Endothelial cell of umbilical vein (primary cell): Measurements from ENCODE around the gene EYS. TPM values are rescaled to one million over a fixed set of nuclear protein-coding genes. Genes with fewer than 3 reads are reported as not detected.

Source experiments
- BruUV-seq: library from RNA; stranded (reverse); fragments of 400-500 nt; replicated peaks from 2 replicates; lab custom pipeline; 2021; lab: Mats Ljungman, UMichigan
- CTCF ChIA-PET: fragments of 300-600, 350-600 bp; sonication (Branson Sonifier 250); formaldehyde crosslinking; loops from one replicate; lab custom pipeline; 2021; ENCODE audit warnings: antibody characterized with exemption, inconsistent platforms; lab: Charles Lee
- POLR2A ChIA-PET: fragments of 300-600, 350-600 bp; sonication (Branson Sonifier 250); formaldehyde crosslinking; loops from one replicate; lab custom pipeline; 2021; ENCODE audit warnings: antibody characterized with exemption, inconsistent platforms; lab: Charles Lee
- DNase-seq: peaks from one replicate; pipeline ENCODE4 v3.0.0-alpha.2; 2011; ENCODE audit warnings: low read depth, low spot score
- FAIRE-seq: peaks from 2 replicates; lab custom pipeline; 2011; peaks lifted over from hg19 to GRCh38; lab: Jason Lieb, UNC
- H2AFZ ChIP-seq: 2 replicates; pipeline ENCODE4 v1.6.0; 2012; ENCODE audit warnings: low read depth, low read length, control low read depth, inconsistent platforms
- H3K27ac ChIP-seq: 2 replicates; pipeline ENCODE4 v1.5.1; 2011; ENCODE audit warnings: low read depth, mild to moderate bottlenecking, control low read depth, low read length, moderate library complexity; ENCODE audit not compliant: insufficient read depth
- H3K27me3 ChIP-seq, 2 experiments: 2 replicates each; pipeline versions ENCODE4 v1.6.0 to v1.6.1; 2011; ENCODE audit warnings: low read length in 2 of 2, mixed read lengths in 1 of 2; ENCODE audit not compliant: control insufficient read depth in 2 of 2, insufficient read depth in 2 of 2
- H3K36me3 ChIP-seq, 2 experiments: 2 replicates in 1 of 2; 3 replicates in 1 of 2; pipeline ENCODE4 v1.5.1; 2011; ENCODE audit warnings: low read length in 2 of 2, mild to moderate bottlenecking in 1 of 2, moderate library complexity in 1 of 2; ENCODE audit not compliant: control insufficient read depth in 2 of 2, insufficient read depth in 2 of 2; ENCODE audit errors: extremely low read depth in 1 of 2
- H3K4me1 ChIP-seq: 3 replicates; pipeline ENCODE4 v1.5.1; 2011; ENCODE audit warnings: mild to moderate bottlenecking, low read length; ENCODE audit not compliant: control insufficient read depth, insufficient read depth; ENCODE audit errors: extremely low read depth
- H3K4me2 ChIP-seq: 2 replicates; pipeline ENCODE4 v1.6.1; 2011; ENCODE audit warnings: low read length, control low read depth, mixed read lengths; ENCODE audit not compliant: insufficient read depth
- H3K4me3 ChIP-seq, 3 experiments: fragments of 200-600 bp in 1 of 3; sonication (generic), shearing (Covaris generic) in 1 of 3; replicated peaks in 1 of 3; 2 replicates each; pipeline ENCODE4 v1.5.1; 2011 to 2016; ENCODE audit warnings: control low read depth in 3 of 3, low read length in 3 of 3, mild to moderate bottlenecking in 2 of 3, inconsistent platforms in 1 of 3, low read depth in 1 of 3, moderate library complexity in 1 of 3; ENCODE audit not compliant: insufficient read depth in 1 of 3
- H3K79me2 ChIP-seq: 2 replicates; pipeline ENCODE4 v1.6.0; 2012; ENCODE audit warnings: low read length, inconsistent platforms; ENCODE audit not compliant: control insufficient read depth, insufficient read depth
- H3K9ac ChIP-seq: replicated peaks from 2 replicates; pipeline ENCODE3; 2011; ENCODE audit warnings: low read length, control low read depth; ENCODE audit not compliant: insufficient read depth; ENCODE audit errors: extremely low read depth
- H3K9me1 ChIP-seq: replicated peaks from 3 replicates; pipeline ENCODE4 v1.6.0; 2011; ENCODE audit warnings: mild to moderate bottlenecking, low read length; ENCODE audit not compliant: control insufficient read depth, insufficient read depth; ENCODE audit errors: extremely low read depth
- H3K9me3 ChIP-seq: replicated peaks from 2 replicates; pipeline ENCODE4 v1.5.1; 2012; ENCODE audit warnings: low read length, inconsistent platforms; ENCODE audit not compliant: control insufficient read depth, insufficient read depth
- H4K20me1 ChIP-seq: replicated peaks from 2 replicates; pipeline ENCODE3; 2011; ENCODE audit warnings: mild to moderate bottlenecking, low read length; ENCODE audit not compliant: control insufficient read depth, insufficient read depth; ENCODE audit errors: extremely low read depth
- CTCF ChIP-seq, 2 donors: IDR thresholded peaks; 1 replicate in 1 of 2; 2 replicates in 1 of 2; pipeline ENCODE4 v1.5.1; 2011; ENCODE audit warnings: low read length in 2 of 2, mild to moderate bottlenecking in 2 of 2, moderate library complexity in 2 of 2, control low read depth in 1 of 2, inconsistent platforms in 1 of 2, low read depth in 1 of 2; ENCODE audit not compliant: insufficient read depth in 1 of 2; ENCODE audit errors: extremely low read depth in 1 of 2
- EZH2 ChIP-seq: IDR thresholded peaks from 2 replicates; pipeline ENCODE4 v1.6.1; 2012; ENCODE audit warnings: borderline replicate concordance, low read depth, mild to moderate bottlenecking, moderate library complexity, low read length, inconsistent platforms; ENCODE audit not compliant: severe bottlenecking
- FOS ChIP-seq: IDR thresholded peaks from 2 replicates; pipeline ENCODE4 v1.6.1; 2011; ENCODE audit warnings: mild to moderate bottlenecking, low read length, moderate library complexity, borderline replicate concordance; ENCODE audit not compliant: insufficient read depth
- GATA2 ChIP-seq: IDR thresholded peaks from 2 replicates; pipeline ENCODE4 v1.7.0; 2011; ENCODE audit warnings: low read depth, mild to moderate bottlenecking, moderate library complexity, mixed read lengths, low read length; ENCODE audit not compliant: insufficient read length, insufficient read depth
- JUN ChIP-seq: IDR thresholded peaks from 2 replicates; pipeline ENCODE4 v1.6.1; 2011; ENCODE audit warnings: borderline replicate concordance, low read depth; ENCODE audit not compliant: insufficient read length, insufficient read depth
- MAX ChIP-seq: IDR thresholded peaks from 2 replicates; pipeline ENCODE4 v1.6.1; 2011; ENCODE audit not compliant: insufficient read depth, insufficient read length
- MYC ChIP-seq: IDR thresholded peaks from one replicate; pipeline ENCODE4 v1.6.1; 2011; ENCODE audit warnings: mild to moderate bottlenecking, low read depth, low read length
- POLR2A ChIP-seq: IDR thresholded peaks from 2 replicates; pipeline ENCODE4 v1.6.1; 2012; ENCODE audit warnings: low read depth, mild to moderate bottlenecking, control low read depth, low read length
- POLR2AphosphoS5 ChIP-seq: IDR thresholded peaks from 2 replicates; pipeline ENCODE4 v1.6.1; 2012; ENCODE audit warnings: low read depth, mild to moderate bottlenecking, control low read depth, low read length, moderate library complexity; ENCODE audit not compliant: insufficient read depth
- dilution Hi-C: fragments of 300-500 bp; cut with MboI; formaldehyde crosslinking; loops from one replicate; pipeline ENCODE4 v1.15.0; 2019; ENCODE audit warnings: low sequenced_read_pairs; ENCODE audit not compliant: extremely low pct_ligation_motif_present
- intact Hi-C: fragments of 100-400 bp; cut with micrococcal nuclease; formaldehyde crosslinking; loops from one replicate; pipeline ENCODE4 v1.10.0; 2022
- polyA plus RNA-seq, 4 experiments: library from polyadenylated mRNA; depleted of rRNA in 3 of 4; stranded (reverse) in 3 of 4; unstranded in 1 of 4; fragments of >200 nt; gene quantifications; 2 replicates each; pipeline versions ENCODE4 v1.2.1 to v1.2.3, GENCODE V29; 2011 to 2012; ENCODE audit warnings: missing spikeins in 1 of 4
- total RNA-seq: library from RNA; stranded (reverse); gene quantifications from 2 replicates; pipeline ENCODE4 v1.2.3, GENCODE V29; 2021

The EYS gene
- total and polyA plus RNA-seq, 2 donors (not counting 3 experiments of a cell fraction or from before 2014, with no cell fraction given): 0.01 to 0.27 TPM

- intact Hi-C loops: no loop called here
- POLR2A ChIA-PET: no interaction called here
- no peaks in the 10 kb centered on the region for H3K9me3 ChIP-seq
- H3K36me3 ChIP-seq: no peaks in the 10 kb centered on the region
- FAIRE-seq (no peak), DNase-seq (no peak)
- H3K9ac ChIP-seq: no peak overlapping the region
- CTCF ChIA-PET: no interaction called here
- H3K4me2 ChIP-seq: no peak overlapping the region
- no peaks in the 10 kb centered on the region for H3K4me1 ChIP-seq
- no peaks in the 10 kb centered on the region for H3K79me2 ChIP-seq
- TF ChIP-seq POLR2AphosphoS5: no peak
- no peak for TF ChIP-seq JUN
- no peak for TF ChIP-seq CTCF (IDR thresholded peaks at IDR 0.05; ENCODE audit: extremely low read depth in 1 of 2, insufficient read depth in 1 of 2, low read depth in 1 of 2, low read length in 2 of 2)
- TF ChIP-seq FOS: no peak
- no peak for TF ChIP-seq POLR2A
- TF ChIP-seq MAX: no peak
- no peak for TF ChIP-seq GATA2
- no peak for TF ChIP-seq MYC
- TF ChIP-seq EZH2: no peak
- no peak overlapping the region for H2AFZ ChIP-seq
- no peak overlapping the region for H3K27ac ChIP-seq
- H4K20me1 ChIP-seq: no peaks in the 10 kb centered on the region
- H3K27me3 ChIP-seq: no peaks in the 10 kb centered on the region
- dilution Hi-C loops: no loop called here
- no peak overlapping the region for H3K4me3 ChIP-seq
- no peaks in the 10 kb centered on the region for H3K9me1 ChIP-seq
- BruUV-seq: no TSS peak
Measured at GRCh38 chr6:65157025-65157424, 550.0 kb downstream of the EYS start.
